ENCODE results near the gene THAP4.

DNA sequence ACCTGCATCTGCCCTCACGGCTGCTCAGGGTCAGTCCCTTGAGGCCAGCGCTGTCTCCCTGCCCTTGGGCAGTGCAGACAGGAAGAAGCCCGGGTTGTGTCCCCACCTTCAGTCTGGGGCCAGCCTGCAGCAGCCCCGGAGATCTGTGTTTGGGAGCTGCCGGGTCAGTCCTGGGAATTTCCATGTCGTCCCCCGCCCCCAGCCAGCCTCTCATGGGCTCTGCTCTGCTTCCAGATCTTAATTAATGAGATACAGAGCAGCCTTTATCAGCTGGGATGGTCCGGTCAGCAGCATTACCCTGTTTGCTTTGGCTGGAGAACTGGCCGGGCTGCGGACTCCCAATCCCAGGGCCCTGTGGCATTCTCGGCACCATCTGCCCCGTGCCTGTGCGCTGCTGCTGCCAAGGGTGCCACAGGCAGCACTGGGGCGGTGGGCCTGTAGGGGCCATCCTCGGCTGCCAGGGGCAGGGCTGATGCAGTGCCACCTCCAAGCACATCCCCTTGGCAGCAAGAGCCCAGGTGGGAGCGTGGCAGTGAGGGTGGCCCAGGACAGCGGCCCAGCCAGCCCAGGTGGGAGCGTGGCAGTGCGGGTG, 76.0 kb downstream of the THAP4 start:
- no peak for TF ChIP-seq EZH2phosphoT487 (conservative IDR thresholded peaks at IDR 0.05; ENCODE audit: low read length)
- TF ChIP-seq, protein P1, sequence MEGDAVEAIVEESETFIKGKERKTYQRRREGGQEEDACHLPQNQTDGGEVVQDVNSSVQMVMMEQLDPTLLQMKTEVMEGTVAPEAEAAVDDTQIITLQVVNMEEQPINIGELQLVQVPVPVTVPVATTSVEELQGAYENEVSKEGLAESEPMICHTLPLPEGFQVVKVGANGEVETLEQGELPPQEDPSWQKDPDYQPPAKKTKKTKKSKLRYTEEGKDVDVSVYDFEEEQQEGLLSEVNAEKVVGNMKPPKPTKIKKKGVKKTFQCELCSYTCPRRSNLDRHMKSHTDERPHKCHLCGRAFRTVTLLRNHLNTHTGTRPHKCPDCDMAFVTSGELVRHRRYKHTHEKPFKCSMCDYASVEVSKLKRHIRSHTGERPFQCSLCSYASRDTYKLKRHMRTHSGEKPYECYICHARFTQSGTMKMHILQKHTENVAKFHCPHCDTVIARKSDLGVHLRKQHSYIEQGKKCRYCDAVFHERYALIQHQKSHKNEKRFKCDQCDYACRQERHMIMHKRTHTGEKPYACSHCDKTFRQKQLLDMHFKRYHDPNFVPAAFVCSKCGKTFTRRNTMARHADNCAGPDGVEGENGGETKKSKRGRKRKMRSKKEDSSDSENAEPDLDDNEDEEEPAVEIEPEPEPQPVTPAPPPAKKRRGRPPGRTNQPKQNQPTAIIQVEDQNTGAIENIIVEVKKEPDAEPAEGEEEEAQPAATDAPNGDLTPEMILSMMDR (IDR thresholded peaks at IDR 0.05; ENCODE audit: insufficient read depth, low read length, poor library complexity, severe bottlenecking): no peak

All from SU-DHL-6 (cell line).